H1 (cell line): Measurements from ENCODE around the gene PKM.

ENCODE experiments used
- CBX8 ChIP-seq: fragments of 300-800, 300-1000 bp; sonication (generic); IDR thresholded peaks from 2 replicates; pipeline ENCODE4 v1.7.1; 2016; ENCODE audit warnings: low read depth, low read length, borderline replicate concordance
- EP300 ChIP-seq, 2 experiments: IDR thresholded peaks; 1 replicate in 1 of 2; 2 replicates in 1 of 2; pipeline ENCODE4 v1.6.1; 2011 to 2012; ENCODE audit warnings: low read depth in 2 of 2, low read length in 2 of 2, mild to moderate bottlenecking in 2 of 2, borderline replicate concordance in 1 of 2, inconsistent platforms in 1 of 2, moderate library complexity in 1 of 2
- EZH2 ChIP-seq: fragments of 200-600 bp; sonication (generic); IDR thresholded peaks from 2 replicates; pipeline ENCODE4 v1.7.1; 2012; ENCODE audit warnings: low read depth, mild to moderate bottlenecking, moderate library complexity, low read length, inconsistent platforms; ENCODE audit not compliant: severe bottlenecking
- GTF2F1 ChIP-seq: IDR thresholded peaks from 2 replicates; pipeline ENCODE4 v1.6.1; 2012; ENCODE audit warnings: low read depth, low read length, improper control_type of control experiment, borderline replicate concordance
- MAFK ChIP-seq: IDR thresholded peaks from 2 replicates; pipeline ENCODE4 v1.6.1; 2012; ENCODE audit warnings: low read depth, mild to moderate bottlenecking, improper control_type of control experiment, low read length
- POLR2A ChIP-seq, 2 experiments: IDR thresholded peaks; 1 replicate in 1 of 2; 2 replicates in 1 of 2; pipeline ENCODE4 v1.6.1; 2011; ENCODE audit warnings: low read depth in 2 of 2, low read length in 2 of 2, mild to moderate bottlenecking in 2 of 2; ENCODE audit errors: control extremely low read depth in 1 of 2
- POLR2AphosphoS5 ChIP-seq: IDR thresholded peaks from 2 replicates; pipeline ENCODE4 v1.6.1; 2011; ENCODE audit warnings: low read depth, low read length
- RNF2 ChIP-seq: fragments of 200-900, 300-1000 bp; sonication (generic); IDR thresholded peaks from 2 replicates; pipeline ENCODE4 v1.7.1; 2016; ENCODE audit warnings: borderline replicate concordance, low read depth, mild to moderate bottlenecking, antibody characterized with exemption, low read length; ENCODE audit not compliant: poor library complexity, severe bottlenecking; ENCODE audit errors: missing control alignments
- TF ChIP-seq, protein P1 (sequence below): IDR thresholded peaks from 2 replicates; pipeline ENCODE4 v1.6.1; 2011; ENCODE audit warnings: low read length, improper control_type of control experiment
- TF ChIP-seq, protein P2 (sequence below), 3 experiments: IDR thresholded peaks; 1 replicate in 2 of 3; 2 replicates in 1 of 3; pipeline versions ENCODE4 v1.5.1 to v1.6.1; 2011; ENCODE audit warnings: low read length in 3 of 3, mild to moderate bottlenecking in 3 of 3, inconsistent platforms in 2 of 3, low read depth in 1 of 3, moderate library complexity in 1 of 3; ENCODE audit not compliant: insufficient read depth in 1 of 3; ENCODE audit errors: control extremely low read depth in 1 of 3

DNA sequence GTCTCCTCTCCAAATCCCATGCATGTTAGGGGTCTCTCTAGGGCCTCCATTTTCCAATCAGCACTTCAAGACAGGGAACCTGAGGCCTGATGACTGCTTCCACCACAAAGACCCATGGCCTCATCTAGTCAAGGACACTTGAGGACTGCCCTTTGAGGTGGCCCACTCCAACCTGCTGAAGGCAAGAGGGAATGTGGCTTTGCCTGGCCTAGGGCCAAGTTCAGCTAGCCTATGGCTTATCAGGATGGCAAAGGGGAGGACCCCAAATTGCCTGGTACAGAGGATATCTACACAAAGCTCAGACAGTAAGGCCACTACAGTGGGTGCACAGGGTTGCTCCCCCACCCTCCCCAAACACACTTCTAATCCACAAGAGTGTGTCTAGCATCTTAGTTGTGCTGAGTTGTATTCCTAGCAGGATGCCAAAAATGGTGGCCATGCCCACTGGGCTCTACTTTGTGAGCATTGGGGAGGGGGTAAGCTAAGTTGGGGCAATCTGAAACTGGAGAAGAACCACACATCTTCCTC is 23.4 kb downstream of the PKM start:
- TF ChIP-seq RNF2 (no peak), EZH2 (no peak), POLR2AphosphoS5 (no peak), CBX8 (no peak), MAFK (no peak), POLR2A (IDR thresholded peaks at IDR 0.05; ENCODE audit: control extremely low read depth in 1 of 2, low read depth in 2 of 2, low read length in 2 of 2) (no peak), EP300 (IDR thresholded peaks at IDR 0.05; ENCODE audit: borderline replicate concordance in 1 of 2, low read depth in 2 of 2, low read length in 2 of 2) (no peak), GTF2F1 (no peak)
- TF ChIP-seq, protein P1, sequence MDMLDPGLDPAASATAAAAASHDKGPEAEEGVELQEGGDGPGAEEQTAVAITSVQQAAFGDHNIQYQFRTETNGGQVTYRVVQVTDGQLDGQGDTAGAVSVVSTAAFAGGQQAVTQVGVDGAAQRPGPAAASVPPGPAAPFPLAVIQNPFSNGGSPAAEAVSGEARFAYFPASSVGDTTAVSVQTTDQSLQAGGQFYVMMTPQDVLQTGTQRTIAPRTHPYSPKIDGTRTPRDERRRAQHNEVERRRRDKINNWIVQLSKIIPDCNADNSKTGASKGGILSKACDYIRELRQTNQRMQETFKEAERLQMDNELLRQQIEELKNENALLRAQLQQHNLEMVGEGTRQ, result no peak
- TF ChIP-seq, protein P2, sequence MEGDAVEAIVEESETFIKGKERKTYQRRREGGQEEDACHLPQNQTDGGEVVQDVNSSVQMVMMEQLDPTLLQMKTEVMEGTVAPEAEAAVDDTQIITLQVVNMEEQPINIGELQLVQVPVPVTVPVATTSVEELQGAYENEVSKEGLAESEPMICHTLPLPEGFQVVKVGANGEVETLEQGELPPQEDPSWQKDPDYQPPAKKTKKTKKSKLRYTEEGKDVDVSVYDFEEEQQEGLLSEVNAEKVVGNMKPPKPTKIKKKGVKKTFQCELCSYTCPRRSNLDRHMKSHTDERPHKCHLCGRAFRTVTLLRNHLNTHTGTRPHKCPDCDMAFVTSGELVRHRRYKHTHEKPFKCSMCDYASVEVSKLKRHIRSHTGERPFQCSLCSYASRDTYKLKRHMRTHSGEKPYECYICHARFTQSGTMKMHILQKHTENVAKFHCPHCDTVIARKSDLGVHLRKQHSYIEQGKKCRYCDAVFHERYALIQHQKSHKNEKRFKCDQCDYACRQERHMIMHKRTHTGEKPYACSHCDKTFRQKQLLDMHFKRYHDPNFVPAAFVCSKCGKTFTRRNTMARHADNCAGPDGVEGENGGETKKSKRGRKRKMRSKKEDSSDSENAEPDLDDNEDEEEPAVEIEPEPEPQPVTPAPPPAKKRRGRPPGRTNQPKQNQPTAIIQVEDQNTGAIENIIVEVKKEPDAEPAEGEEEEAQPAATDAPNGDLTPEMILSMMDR (IDR thresholded peaks at IDR 0.05; ENCODE audit: control extremely low read depth in 1 of 3, insufficient read depth in 1 of 3, low read depth in 1 of 3, low read length in 3 of 3), result no peak
